DOHH2 (cell line): ENCODE results near the gene NAALADL2.

ENCODE experiments used
- EZH2phosphoT487 ChIP-seq: fragments of 200-600 bp; sonication (generic); IDR thresholded peaks from 2 replicates; pipeline ENCODE4 v1.6.1; 2017; ENCODE audit warnings: borderline replicate concordance, mild to moderate bottlenecking, antibody characterized with exemption, low read length, moderate library complexity, mixed read lengths
- TF ChIP-seq, protein P1 (sequence below): fragments of 200-600 bp; sonication (generic); IDR thresholded peaks from one replicate; pipeline ENCODE4 v1.5.1; 2014; ENCODE audit warnings: antibody characterized with exemption, mild to moderate bottlenecking, low read depth, low read length; ENCODE audit not compliant: poor library complexity, severe bottlenecking

DNA sequence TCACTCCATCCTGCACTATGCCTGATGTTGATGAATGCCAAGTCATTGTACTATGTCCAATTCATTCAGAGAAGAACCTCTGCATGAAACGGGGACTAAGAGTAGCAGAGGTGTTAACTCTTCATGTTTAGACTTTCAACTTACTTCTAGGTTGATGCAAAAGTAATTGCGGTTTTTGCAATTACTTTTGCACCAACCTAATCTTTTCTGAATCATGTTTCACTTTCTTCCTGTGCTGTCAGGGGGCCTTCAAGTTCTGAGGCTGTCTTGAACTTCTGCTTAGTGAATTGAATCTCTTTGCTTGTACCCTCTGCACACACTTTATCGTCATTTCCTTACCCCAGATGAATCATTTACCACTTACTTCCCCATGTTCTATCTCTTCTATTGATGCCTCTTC is 636.2 kb downstream of the NAALADL2 start:
- TF ChIP-seq, protein P1, sequence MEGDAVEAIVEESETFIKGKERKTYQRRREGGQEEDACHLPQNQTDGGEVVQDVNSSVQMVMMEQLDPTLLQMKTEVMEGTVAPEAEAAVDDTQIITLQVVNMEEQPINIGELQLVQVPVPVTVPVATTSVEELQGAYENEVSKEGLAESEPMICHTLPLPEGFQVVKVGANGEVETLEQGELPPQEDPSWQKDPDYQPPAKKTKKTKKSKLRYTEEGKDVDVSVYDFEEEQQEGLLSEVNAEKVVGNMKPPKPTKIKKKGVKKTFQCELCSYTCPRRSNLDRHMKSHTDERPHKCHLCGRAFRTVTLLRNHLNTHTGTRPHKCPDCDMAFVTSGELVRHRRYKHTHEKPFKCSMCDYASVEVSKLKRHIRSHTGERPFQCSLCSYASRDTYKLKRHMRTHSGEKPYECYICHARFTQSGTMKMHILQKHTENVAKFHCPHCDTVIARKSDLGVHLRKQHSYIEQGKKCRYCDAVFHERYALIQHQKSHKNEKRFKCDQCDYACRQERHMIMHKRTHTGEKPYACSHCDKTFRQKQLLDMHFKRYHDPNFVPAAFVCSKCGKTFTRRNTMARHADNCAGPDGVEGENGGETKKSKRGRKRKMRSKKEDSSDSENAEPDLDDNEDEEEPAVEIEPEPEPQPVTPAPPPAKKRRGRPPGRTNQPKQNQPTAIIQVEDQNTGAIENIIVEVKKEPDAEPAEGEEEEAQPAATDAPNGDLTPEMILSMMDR: no peak
- no peak for TF ChIP-seq EZH2phosphoT487
